Loucy (cell line): ENCODE results near the gene CTNNA2.

ENCODE experiments used
- EZH2phosphoT487 ChIP-seq: fragments of 200-600 bp; IDR thresholded peaks from 2 replicates; pipeline ENCODE4 v1.6.1; 2018; ENCODE audit warnings: antibody characterized with exemption, mild to moderate bottlenecking, moderate library complexity, borderline replicate concordance
- TF ChIP-seq, protein P1 (sequence below): fragments of 200-600 bp; sonication (generic); conservative IDR thresholded peaks from 2 replicates; pipeline ENCODE4 v1.5.1; 2014; ENCODE audit warnings: mild to moderate bottlenecking, antibody characterized with exemption, low read length

GRCh38 chr2:79627237-79627636, 114.4 kb downstream of the CTNNA2 start:
- TF ChIP-seq, protein P1, sequence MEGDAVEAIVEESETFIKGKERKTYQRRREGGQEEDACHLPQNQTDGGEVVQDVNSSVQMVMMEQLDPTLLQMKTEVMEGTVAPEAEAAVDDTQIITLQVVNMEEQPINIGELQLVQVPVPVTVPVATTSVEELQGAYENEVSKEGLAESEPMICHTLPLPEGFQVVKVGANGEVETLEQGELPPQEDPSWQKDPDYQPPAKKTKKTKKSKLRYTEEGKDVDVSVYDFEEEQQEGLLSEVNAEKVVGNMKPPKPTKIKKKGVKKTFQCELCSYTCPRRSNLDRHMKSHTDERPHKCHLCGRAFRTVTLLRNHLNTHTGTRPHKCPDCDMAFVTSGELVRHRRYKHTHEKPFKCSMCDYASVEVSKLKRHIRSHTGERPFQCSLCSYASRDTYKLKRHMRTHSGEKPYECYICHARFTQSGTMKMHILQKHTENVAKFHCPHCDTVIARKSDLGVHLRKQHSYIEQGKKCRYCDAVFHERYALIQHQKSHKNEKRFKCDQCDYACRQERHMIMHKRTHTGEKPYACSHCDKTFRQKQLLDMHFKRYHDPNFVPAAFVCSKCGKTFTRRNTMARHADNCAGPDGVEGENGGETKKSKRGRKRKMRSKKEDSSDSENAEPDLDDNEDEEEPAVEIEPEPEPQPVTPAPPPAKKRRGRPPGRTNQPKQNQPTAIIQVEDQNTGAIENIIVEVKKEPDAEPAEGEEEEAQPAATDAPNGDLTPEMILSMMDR = no peak
- no peak for TF ChIP-seq EZH2phosphoT487
